WTC11 (cell line): ENCODE data around the gene HDAC6. TPM values are rescaled to one million over a fixed set of nuclear protein-coding genes. Genes with fewer than 3 reads are reported as not detected.

ENCODE experiments used
- ATAC-seq: fragments of 200-7000 bp; cut with Tn5 transposase; 2 replicates; pipeline ENCODE4 v1.10.0; 2021; ENCODE audit warnings: mild to moderate bottlenecking, moderate library complexity
- CTCF ChIA-PET: fragments of 300-600 bp; sonication (Branson Sonifier 250); formaldehyde crosslinking; loops from one replicate; lab custom pipeline; 2021; ENCODE audit warnings: antibody characterized with exemption; lab: Charles Lee
- POLR2A ChIA-PET: fragments of 350-600 bp; sonication (Branson Sonifier 250); formaldehyde crosslinking; loops from one replicate; lab custom pipeline; 2021; ENCODE audit warnings: antibody characterized with exemption; lab: Charles Lee
- DNase-seq: peaks from one replicate; pipeline ENCODE4 v3.0.0; 2021; ENCODE audit warnings: low spot score
- H3K27ac Mint-ChIP-seq: 2 replicates; pipeline ENCODE4 v1.8.0; 2021; ENCODE audit warnings: mixed read lengths
- H3K27me3 Mint-ChIP-seq: 2 replicates; pipeline ENCODE4 v1.8.0; 2021; ENCODE audit warnings: low read depth, mild to moderate bottlenecking, moderate library complexity, mixed read lengths
- H3K36me3 Mint-ChIP-seq: 2 replicates; pipeline ENCODE4 v1.8.0; 2021; ENCODE audit warnings: mixed read lengths
- H3K4me1 Mint-ChIP-seq: 2 replicates; pipeline ENCODE4 v1.8.0; 2022; ENCODE audit warnings: mixed read lengths
- H3K4me3 Mint-ChIP-seq: 2 replicates; pipeline ENCODE4 v1.8.0; 2021; ENCODE audit warnings: mild to moderate bottlenecking, moderate library complexity, mixed read lengths
- H3K9me3 Mint-ChIP-seq: 2 replicates; pipeline ENCODE4 v1.8.0; 2021; ENCODE audit warnings: mixed read lengths
- AFF4 ChIP-seq: sonication (generic); formaldehyde crosslinking; IDR thresholded peaks from 2 replicates; pipeline ENCODE4 v1.8.1; 2023; ENCODE audit warnings: mild to moderate bottlenecking, missing genetic modification reagents, borderline replicate concordance
- E2F4 ChIP-seq: sonication (generic); formaldehyde crosslinking; IDR thresholded peaks from 2 replicates; pipeline ENCODE4 v1.8.1; 2022; ENCODE audit warnings: low read depth, mild to moderate bottlenecking, moderate library complexity, missing genetic modification reagents, borderline replicate concordance
- ESRRA ChIP-seq: sonication (generic); formaldehyde crosslinking; IDR thresholded peaks from 2 replicates; pipeline ENCODE4 v1.8.1; 2022; ENCODE audit warnings: mild to moderate bottlenecking, missing genetic modification reagents, borderline replicate concordance
- ETV6 ChIP-seq: sonication (generic); formaldehyde crosslinking; IDR thresholded peaks from 2 replicates; pipeline ENCODE4 v1.8.1; 2022; ENCODE audit warnings: mild to moderate bottlenecking, missing genetic modification reagents
- FOXJ3 ChIP-seq: sonication (generic); formaldehyde crosslinking; IDR thresholded peaks from 2 replicates; pipeline ENCODE4 v1.9.0; 2021; ENCODE audit warnings: missing genetic modification reagents, mild to moderate bottlenecking, borderline replicate concordance
- FOXP4 ChIP-seq: sonication (generic); formaldehyde crosslinking; IDR thresholded peaks from 2 replicates; pipeline ENCODE4 v1.8.0; 2022; ENCODE audit warnings: mild to moderate bottlenecking, missing genetic modification reagents
- GTF2I ChIP-seq: fragments of 250-450 bp; sonication (Bioruptor Pico); conservative IDR thresholded peaks from 2 replicates; pipeline ENCODE4 v1.4.0; 2021; ENCODE audit warnings: mild to moderate bottlenecking
- IRF1 ChIP-seq: sonication (generic); formaldehyde crosslinking; IDR thresholded peaks from 2 replicates; pipeline ENCODE4 v1.8.0; 2023; ENCODE audit warnings: missing genetic modification reagents
- KAT7 ChIP-seq: sonication (generic); formaldehyde crosslinking; IDR thresholded peaks from 2 replicates; pipeline ENCODE4 v1.8.1; 2023; ENCODE audit warnings: missing genetic modification reagents, mild to moderate bottlenecking, borderline replicate concordance
- NR1H2 ChIP-seq: sonication (generic); formaldehyde crosslinking; IDR thresholded peaks from 2 replicates; pipeline ENCODE4 v1.9.0; 2021; ENCODE audit warnings: mild to moderate bottlenecking, moderate library complexity, missing genetic modification reagents
- NR3C1 ChIP-seq: sonication (generic); formaldehyde crosslinking; conservative IDR thresholded peaks from 2 replicates; pipeline ENCODE4 v1.8.1; 2023; ENCODE audit warnings: low read depth, mild to moderate bottlenecking, missing genetic modification reagents
- SMAD4 ChIP-seq: sonication (generic); formaldehyde crosslinking; IDR thresholded peaks from 2 replicates; pipeline ENCODE4 v1.8.0; 2022; ENCODE audit warnings: mild to moderate bottlenecking, missing genetic modification reagents
- STAT6 ChIP-seq: sonication (generic); formaldehyde crosslinking; conservative IDR thresholded peaks from 2 replicates; pipeline ENCODE4 v1.8.1; 2023; ENCODE audit warnings: mild to moderate bottlenecking, low read depth, missing genetic modification reagents, moderate library complexity
- TCF7 ChIP-seq: sonication (generic); formaldehyde crosslinking; IDR thresholded peaks from 2 replicates; pipeline ENCODE4 v1.8.0; 2022; ENCODE audit warnings: mild to moderate bottlenecking, low read depth, missing genetic modification reagents, moderate library complexity
- TEAD1 ChIP-seq: sonication (generic); formaldehyde crosslinking; IDR thresholded peaks from 2 replicates; pipeline ENCODE4 v1.8.0; 2022; ENCODE audit warnings: mild to moderate bottlenecking, missing genetic modification reagents
- TEAD4 ChIP-seq: sonication (generic); formaldehyde crosslinking; IDR thresholded peaks from 2 replicates; pipeline ENCODE4 v1.8.0; 2022; ENCODE audit warnings: mild to moderate bottlenecking, missing genetic modification reagents
- TP53 ChIP-seq: sonication (generic); formaldehyde crosslinking; IDR thresholded peaks from 2 replicates; pipeline ENCODE4 v1.8.1; 2023; ENCODE audit warnings: mild to moderate bottlenecking, missing genetic modification reagents
- ZNF138 ChIP-seq: sonication (generic); formaldehyde crosslinking; conservative IDR thresholded peaks from 2 replicates; pipeline ENCODE4 v1.8.1; 2022; ENCODE audit warnings: mild to moderate bottlenecking, moderate library complexity, missing genetic modification reagents
- ZNF396 ChIP-seq: fragments of 250-450 bp; sonication (Bioruptor Pico); IDR thresholded peaks from 2 replicates; pipeline ENCODE4 v1.8.0; 2021; ENCODE audit warnings: mild to moderate bottlenecking, moderate library complexity, borderline replicate concordance
- ZNF416 ChIP-seq: fragments of 250-450 bp; sonication (Bioruptor Pico); IDR thresholded peaks from 2 replicates; pipeline ENCODE4 v1.9.0; 2021; ENCODE audit warnings: mild to moderate bottlenecking, inconsistent platforms
- ZNF512 ChIP-seq: sonication (generic); formaldehyde crosslinking; IDR thresholded peaks from 2 replicates; pipeline ENCODE4 v1.8.1; 2022; ENCODE audit warnings: missing genetic modification reagents, borderline replicate concordance
- ZNF671 ChIP-seq: fragments of 250-450 bp; sonication (Bioruptor Pico); IDR thresholded peaks from 2 replicates; pipeline ENCODE4 v1.8.0; 2021; ENCODE audit warnings: mild to moderate bottlenecking
- total RNA-seq: library from RNA; stranded (reverse); gene quantifications from 3 replicates; pipeline ENCODE4 v1.2.3, GENCODE V29; 2021

Gene HDAC6
- total RNA-seq, 1 experiment from 2014 or later = 58.5 TPM

GRCh38 chrX:48770296-48770695, 31.6 kb upstream of the HDAC6 start (continued):
- TF ChIP-seq STAT6 (CRISPR knock-in tag) = no peak
- TF ChIP-seq KAT7 (CRISPR knock-in tag) = no peak
- TF ChIP-seq ZNF671 (CRISPR knock-in tag) = no peak
- no peak for TF ChIP-seq ZNF512 (CRISPR knock-in tag)
- TF ChIP-seq ZNF138 = no peak
- no peak for TF ChIP-seq TCF7 (CRISPR knock-in tag)

GRCh38 chrX:48772602-48773001, 29.3 kb upstream of the HDAC6 start:
- Mint-ChIP-seq H3K27ac (no peak overlapping the region), H3K9me3 (no peaks in the 10 kb centered on the region), H3K4me1 (peaks cover 6% of the 10 kb centered on the region; the same call in 1 of the 2 replicates), H3K4me3 (no peak overlapping the region), H3K27me3 (peaks cover 4% of the 10 kb centered on the region; the same call in 1 of the 2 replicates), H3K36me3 (no peaks in the 10 kb centered on the region)
- ATAC-seq (no peak), DNase-seq (no peak)
- POLR2A ChIA-PET = no interaction called here
- CTCF ChIA-PET = no interaction called here
- no peak for TF ChIP-seq ETV6 (CRISPR knock-in tag)
- TF ChIP-seq NR1H2 = no peak
- TF ChIP-seq ZNF671 (CRISPR knock-in tag) = no peak
- TF ChIP-seq IRF1 (CRISPR knock-in tag) = no peak
- TF ChIP-seq TCF7 (CRISPR knock-in tag) = no peak
- no peak for TF ChIP-seq ESRRA (CRISPR knock-in tag)
- TF ChIP-seq KAT7 (CRISPR knock-in tag) = no peak
- no peak for TF ChIP-seq TEAD1 (CRISPR knock-in tag)
- no peak for TF ChIP-seq ZNF512 (CRISPR knock-in tag)
- TF ChIP-seq AFF4 = no peak
- TF ChIP-seq E2F4 (CRISPR knock-in tag) = no peak
- TF ChIP-seq GTF2I (CRISPR knock-in tag) = no peak
- no peak for TF ChIP-seq TEAD4 (CRISPR knock-in tag)
- TF ChIP-seq TP53 = no peak
- TF ChIP-seq ZNF416 = no peak
- no peak for TF ChIP-seq SMAD4 (CRISPR knock-in tag)
- TF ChIP-seq FOXP4 (CRISPR knock-in tag) = no peak
- TF ChIP-seq ZNF396 (CRISPR knock-in tag) = no peak
- no peak for TF ChIP-seq NR3C1 (CRISPR knock-in tag)
- no peak for TF ChIP-seq FOXJ3
